ENCODE results near the gene SETD2.
"Not testable (repeated sequence)": the region's sequence is repeated elsewhere in the genome, so short reads cannot be mapped to it uniquely, and the experiment has no call there.

SETD2 gene

DNA sequence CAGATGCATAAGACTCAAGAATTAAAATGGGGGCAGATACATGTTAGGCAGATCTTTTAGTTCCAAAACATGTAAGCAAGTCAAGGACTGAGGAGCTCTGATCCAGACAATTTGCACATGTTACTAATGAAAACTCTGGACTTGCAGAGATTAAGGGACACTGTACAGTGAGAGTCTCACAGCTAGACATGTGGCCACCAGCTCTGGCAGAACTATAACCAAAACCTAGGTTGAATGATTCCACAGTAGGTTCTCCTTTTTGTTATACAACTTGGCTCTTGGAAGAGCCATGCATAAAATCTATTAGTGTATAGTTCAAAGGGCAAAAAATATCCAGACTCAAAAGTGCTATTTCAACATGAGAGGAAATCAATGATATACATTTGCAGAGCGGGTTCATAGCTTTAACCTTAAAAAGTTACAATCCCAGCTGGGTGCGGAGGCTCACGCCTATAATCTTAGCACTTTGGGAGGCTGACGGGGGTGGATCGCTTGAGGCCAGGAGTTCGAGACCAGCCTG is 61.8 kb downstream of the SETD2 start:
- DNase-seq (ENCODE audit: low spot score) = no peak

DNA sequence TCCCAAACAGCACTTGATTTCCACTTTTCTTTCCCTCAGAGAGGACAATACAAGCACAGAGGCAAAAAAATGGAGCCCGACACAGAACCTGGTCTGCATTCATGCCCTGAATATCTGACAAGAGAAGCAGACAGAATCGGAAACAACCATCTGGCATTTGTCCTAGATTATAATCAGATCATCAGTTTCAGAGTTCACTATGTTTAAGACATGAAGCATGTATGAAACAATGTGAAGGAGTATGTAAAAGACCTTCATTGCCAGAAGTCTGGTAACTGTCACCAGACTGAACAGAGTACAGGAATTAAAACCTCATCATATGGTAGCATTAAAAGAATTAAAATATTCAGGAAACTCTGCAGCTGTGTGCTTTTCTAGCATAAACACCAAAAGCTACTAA is 65.0 kb downstream of the SETD2 start:
- DNase-seq (ENCODE audit: low spot score) = no peak

DNA sequence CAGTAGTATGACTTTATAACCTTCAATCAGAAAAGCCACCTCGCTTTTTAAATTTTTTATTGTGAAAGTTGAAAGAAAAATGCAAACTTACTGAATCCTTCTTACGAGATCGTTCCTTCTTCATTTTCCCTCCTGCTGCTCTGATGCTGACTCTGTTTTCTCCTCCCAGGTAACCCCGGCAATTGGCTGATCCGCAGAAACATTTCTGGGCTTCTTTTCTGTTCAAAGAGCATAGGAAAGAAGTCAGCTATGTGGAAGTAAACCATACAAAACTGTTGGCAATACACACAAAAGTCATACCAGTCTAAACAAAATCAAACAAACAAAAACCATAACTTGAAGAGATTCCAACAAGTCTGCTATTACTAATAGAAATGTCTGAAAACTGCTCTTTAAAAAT is 66.0 kb downstream of the SETD2 start:
- DNase-seq (ENCODE audit: low spot score) = no peak

DNA sequence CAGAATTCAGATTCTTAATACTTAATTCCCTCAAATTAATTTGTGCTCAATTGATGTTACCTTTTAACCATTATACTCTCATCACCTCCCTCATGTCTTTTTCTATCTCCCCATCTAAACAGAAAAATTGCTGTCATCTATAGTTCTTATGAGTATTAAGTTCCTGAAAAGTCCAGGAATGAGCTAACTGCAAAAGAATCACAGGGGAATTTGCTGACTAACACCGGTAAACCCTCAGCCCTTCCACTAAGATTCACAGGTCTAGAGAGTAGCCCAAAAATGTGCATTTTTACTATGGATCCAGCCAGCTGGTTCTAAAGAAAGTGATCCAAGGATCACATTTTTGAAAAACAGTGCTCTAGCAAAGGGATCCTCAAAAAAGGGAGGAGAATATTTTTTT is 67.0 kb downstream of the SETD2 start:
- peak; percentile 69 for DNase-seq (ENCODE audit: low spot score)

DNA sequence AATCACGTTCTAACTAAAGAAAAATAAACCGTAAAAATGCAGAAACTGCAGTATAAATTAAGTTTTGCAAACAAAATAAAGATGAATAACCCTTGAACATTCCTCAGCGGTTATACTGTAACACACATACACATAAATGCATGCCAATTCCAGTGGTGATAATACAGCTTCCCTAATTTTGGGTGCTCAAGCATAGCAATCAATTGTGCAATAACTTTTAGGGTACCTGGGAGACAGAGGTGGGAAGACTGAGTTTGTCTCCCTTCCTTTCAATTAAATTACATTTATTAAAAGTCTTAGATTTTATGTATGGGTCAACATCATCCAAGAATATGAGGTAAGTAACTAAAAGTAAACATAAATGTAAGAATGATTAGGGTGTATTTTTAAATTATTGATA is 71.8 kb downstream of the SETD2 start:
- DNase-seq (ENCODE audit: low spot score) = no peak

DNA sequence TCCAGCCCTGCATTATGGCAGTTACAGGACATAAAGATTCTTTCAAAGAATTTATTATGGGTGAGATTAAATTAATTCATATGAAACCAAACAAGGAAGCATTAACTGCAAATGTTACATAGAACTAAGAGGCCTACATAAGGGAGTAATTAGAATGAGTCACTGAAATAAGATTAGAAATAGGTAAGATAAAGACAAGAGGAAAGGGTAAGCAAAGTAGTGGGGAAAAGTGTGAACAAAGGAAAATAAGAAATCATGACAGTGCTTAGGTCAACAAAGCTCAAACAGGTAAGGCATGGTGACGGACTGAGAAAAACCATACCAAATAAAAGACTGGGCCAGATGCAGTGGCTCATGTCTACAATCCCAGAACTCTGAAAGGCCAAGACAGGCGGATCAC is 74.3 kb downstream of the SETD2 start:
- DNase-seq (ENCODE audit: low spot score) = no peak

DNA sequence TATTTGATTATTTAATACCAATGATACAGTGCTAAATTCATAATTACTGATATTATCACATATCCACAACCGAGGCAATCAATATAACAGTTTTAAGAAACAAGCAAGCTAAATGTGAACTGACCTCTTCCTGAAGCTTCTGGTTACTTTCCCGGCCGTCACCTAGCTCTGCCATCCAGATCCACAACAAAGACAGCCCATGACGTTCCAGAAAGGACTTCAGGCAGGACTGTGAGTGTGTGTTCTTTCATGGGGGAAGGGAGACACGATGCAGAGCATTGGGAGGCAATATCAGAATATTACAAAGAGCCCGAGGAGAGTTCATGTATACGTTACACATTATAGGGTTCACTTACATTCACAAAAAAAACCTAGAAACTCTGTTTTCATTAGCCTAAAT is 77.8 kb downstream of the SETD2 start:
- DNase-seq (ENCODE audit: low spot score) = no peak

DNA sequence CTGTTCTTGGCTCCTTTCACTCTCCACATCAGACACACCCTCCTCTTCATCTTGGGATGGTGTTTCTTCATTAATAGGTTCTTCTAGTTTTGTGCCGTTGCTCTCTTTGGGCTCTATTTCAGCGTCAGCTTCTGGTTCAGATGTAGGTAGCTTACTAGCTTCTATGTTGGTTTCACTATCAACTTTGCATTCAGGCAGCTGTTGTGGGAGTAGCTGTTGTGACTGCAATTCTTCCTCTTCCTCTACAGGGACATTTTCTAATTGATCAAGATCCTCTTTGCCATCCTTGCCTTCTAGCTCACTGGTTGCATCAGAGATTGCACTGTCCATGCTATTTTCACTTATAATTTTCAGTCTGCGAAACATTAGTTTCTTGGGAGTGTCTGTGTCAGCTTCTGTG is 80.1 kb downstream of the SETD2 start:
- no peak for DNase-seq (ENCODE audit: low spot score)

DNA sequence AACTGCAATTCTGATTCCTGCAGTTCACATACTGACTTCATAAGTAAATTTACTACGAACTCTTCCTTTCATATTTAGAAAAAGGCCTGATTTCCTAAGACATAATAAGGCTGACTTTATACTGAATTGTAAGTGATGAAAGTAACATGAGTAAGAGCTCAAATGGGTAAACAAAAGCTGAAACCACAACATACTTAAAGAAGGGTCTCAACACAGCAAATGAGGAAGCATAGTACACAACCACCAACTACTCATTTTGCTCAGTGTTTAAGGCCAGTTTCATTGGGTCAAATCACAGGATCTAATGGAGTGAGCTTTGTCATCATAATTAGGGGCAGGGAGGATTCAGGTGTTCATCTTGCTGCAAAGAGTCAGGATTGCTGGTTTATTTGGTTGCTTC is 81.4 kb downstream of the SETD2 start:
- peak; percentile 18 for DNase-seq (ENCODE audit: low spot score)

DNA sequence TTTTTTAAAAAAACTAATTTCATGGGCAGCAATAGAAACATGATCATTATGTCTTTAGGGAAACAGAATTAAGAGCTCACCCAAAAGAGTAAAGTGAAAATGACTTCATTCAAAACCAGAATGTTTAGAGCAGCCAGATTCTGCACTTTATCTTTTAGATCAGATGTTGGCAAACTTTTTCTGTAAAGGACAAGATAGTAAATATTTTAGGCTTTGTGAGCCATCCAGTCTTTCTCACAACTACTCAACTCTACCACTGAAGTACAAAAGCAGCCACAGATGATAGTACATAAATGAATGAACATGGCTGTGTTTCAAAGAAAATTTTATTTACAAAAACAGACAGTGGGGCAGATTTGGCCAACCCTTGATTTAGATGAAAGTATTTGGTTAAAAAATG is 84.5 kb downstream of the SETD2 start:
- no peak for DNase-seq (ENCODE audit: low spot score)

DNA sequence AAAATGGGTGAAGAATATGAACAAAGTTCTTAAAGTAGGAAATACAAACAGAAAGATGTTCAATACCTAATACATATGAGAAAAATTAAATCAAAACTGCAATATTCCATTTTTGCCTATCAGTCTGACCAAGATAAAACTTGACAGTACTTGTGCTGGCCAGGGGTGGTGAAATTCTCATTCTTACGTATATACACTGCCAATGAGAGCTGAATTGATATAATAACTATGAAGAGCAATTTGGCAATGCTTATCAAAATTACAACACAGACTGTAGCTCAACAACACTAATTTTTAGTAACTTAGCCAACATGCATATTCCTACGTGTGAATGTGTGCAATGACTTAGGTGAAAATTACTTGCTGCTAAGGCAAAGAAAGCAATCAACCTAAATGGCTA is 90.2 kb downstream of the SETD2 start:
- no peak for DNase-seq (ENCODE audit: low spot score)

DNA sequence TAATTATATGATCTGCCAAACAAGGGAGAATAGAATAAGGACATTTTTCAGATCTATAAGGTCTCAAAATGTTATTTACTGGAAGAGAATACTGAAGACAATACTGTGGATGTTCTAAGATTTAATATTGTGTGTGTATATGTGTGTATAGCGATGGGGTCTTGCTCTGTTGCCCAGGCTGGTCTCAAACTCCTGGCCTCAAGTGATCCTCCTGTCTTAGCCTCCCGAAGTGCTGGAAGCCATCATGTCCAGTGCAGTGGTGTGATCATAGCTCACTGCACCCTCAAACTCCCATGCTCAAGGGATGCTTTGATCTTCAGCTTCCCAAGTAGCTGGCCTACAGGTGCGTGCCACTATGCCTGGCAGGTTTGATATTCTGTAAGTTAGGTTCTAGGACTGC is 93.1 kb downstream of the SETD2 start:
- no peak for DNase-seq (ENCODE audit: low spot score)

DNA sequence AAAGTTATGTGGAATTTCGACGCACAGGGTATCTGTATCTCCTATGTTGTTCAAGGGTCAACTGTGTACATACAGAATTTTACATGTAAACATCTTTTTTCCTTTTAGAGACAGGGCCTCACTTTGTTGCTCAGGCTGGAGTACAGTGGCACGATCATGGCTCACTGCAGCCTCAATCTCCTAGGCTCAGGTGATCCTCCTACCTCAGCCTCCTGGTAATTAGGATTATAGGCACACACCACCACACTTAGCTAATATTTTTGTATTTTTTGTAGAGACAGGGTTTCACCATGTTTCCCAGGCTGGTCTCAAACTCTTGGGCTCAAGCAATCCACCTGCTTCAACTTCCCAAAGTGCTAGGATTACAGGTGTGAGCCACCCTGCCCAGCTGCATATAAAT is 97.7 kb downstream of the SETD2 start:
- not testable (repeated sequence) for DNase-seq (ENCODE audit: low spot score)

DNA sequence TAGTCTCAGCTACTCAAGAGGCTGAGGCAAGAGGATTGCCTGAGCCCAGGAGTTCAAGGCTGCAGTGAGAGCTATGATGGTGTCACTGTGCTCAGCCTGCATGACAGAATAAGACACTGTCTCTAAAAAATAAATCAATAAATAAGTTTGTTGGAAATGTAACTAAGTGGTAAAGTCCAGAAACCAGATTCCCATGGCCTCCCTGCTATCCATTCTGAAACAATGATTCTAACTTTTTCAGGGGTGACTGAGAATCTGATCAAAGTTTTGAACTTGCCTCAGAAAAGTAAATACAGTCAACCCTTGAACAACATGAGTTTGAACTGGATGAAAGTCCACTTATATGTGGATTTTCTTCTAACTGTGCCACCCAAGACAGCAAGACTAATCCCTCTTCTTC is 98.2 kb downstream of the SETD2 start:
- DNase-seq (ENCODE audit: low spot score) = no peak

DNA sequence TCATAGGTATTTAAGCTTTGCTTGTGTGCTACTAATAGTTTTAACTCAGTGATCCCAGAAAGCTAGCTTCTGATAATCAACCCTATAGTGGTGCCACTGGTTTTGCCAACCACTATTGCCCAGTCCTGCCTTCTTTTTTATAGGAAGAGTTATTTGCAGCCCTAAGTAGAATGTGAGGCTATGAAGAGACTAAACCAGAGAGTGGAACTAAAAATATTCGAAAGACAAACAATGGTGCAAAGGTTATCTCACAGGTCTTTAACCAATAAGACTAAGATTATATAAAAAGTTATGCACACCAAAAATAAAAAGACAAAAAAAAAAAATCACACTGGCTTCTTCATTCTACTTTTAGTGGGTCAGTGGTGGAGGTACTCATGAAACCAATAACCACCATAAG is 98.9 kb downstream of the SETD2 start:
- DNase-seq (ENCODE audit: low spot score) = no peak

DNA sequence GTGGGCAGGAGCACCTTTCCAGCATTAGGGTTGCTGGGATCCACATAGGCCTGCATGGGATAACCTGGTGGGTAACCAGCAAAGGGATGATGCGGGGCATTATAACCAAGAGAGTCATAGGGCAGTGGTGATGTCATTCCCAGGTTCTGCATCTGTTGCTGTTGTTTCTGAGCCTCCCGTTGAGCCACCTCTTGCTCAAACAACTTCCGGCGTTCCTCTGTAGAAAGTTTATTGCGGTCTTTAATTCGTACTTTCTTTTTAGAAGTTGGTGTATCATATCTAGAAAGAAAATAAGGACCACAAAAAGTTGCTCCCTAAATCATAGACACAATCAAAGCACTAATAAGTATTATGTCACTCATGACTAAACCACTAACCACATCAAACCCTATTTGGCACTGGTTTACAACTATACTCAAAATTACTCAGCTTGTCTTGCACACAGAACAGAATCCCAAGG is 106.7 kb downstream of the SETD2 start:
- peak; percentile 26 for DNase-seq (ENCODE audit: low spot score)

DNA sequence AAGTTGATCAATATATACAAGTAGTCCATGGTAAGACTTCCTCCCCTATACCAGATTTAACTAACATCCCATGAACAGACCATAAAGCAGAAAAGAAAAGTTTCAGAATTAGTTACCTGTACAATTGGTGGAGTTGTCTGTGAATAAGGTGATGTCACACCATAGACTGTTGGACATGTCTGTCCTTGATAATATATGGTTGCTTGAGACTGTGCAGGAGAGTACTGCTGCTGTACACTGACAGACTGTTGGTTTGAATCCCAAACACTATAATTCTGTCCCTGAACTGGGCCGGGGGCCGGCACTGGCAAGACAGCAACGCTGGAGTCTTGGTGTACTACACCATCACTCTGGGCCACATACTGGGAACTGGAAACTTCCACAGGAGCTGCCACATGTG is 107.2 kb downstream of the SETD2 start:
- no peak for DNase-seq (ENCODE audit: low spot score)

DNA sequence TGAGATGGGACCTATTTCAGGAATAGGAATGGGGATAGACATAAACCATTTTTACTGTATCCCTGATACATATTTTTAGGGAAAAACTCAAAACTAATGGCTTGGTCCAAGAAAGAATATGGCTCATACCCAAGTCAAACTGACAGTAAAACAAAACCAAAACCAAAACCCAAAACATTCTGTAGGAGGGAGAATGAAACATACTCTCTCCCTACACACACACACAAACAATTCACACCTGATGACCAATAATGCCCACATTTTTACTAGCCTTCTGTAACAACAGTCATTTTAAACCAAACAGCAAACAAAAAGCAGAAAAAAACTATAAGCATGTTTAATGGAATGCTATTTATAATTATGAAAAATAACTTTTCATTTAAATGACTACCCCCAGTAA is 109.5 kb downstream of the SETD2 start:
- no peak for DNase-seq (ENCODE audit: low spot score)

DNA sequence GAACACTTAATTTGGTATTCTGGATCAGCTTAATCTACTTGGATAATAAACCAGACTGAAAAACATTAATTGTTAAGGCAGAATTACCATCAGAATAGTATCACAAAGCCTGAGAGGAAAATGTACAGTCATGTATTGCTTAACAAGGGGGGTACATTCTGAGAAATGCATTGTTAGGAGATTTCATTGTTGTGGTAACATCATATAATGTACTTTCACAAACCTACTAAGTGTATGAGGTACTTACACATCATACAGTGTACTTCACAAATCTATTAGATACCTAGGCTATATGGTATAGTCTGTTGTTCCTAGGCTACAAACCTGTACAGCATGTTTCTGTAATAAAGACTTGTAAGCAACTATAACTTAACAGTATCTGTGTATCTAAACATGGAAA is 116.2 kb downstream of the SETD2 start:
- no peak for DNase-seq (ENCODE audit: low spot score)

DNA sequence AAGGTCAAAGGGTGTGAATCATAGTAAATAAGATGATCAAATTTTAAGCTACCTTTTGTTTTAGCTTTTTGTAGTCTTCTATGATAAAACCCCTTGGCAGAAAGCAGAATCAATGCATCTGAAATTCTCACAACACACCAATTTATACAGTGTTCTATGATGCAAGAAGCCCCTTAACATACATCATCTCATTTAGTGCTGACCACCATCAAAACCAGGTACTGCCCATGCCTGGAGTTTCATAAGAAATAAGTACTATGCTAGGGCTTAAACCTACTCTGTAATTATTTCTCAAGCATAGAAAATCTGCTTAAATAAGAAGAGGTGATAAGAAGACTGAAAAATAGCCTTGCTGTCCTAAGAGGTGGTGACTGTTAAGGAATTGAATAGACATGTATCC is 116.8 kb downstream of the SETD2 start:
- DNase-seq (ENCODE audit: low spot score) = no peak

DNA sequence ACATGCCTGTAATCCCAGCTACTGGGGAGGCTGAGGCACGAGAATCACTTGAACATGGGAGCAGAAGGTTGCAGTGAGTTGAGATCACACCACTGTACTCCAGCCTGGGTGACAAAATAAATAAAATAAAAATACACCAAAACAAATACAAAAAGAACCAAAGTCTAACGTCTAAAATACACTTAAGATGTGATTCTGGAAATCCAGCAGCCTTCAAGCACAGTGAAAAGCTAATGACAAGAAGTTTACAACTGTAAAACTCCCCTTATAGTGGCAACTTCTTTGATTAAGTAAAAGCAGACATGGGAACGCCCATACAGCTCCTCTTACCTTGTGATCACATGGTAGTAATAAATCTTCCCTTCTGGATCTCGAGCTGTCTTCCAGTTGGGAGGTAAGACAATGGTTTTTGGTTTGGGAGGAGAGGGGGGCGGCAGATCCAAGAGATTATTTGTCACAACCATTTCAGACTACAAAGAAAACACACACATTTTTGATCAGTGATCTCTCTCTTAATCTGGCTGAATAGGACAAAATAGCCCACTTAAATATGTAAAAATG is 121.6 kb downstream of the SETD2 start:
- DNase-seq (ENCODE audit: low spot score) = no peak

DNA sequence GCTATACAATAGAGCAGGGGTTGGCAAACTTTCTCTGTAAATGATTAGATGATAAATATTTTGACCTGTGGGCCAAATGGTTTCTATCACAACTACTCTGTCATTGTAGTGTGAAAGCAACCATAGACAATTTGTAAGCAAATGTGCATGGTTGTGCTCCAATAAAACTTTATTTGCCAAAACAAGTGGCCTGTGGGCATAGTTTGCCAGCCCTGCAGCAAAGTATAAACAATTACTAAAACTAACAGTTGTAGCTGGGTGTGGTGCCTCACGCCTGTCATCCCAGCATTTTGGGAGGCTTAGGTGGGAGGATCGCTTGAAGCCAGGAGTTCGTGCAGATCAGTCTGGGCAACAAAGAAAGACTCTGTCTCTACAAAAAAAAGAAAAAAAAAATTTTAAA is 122.8 kb downstream of the SETD2 start:
- DNase-seq (ENCODE audit: low spot score) = no peak

DNA sequence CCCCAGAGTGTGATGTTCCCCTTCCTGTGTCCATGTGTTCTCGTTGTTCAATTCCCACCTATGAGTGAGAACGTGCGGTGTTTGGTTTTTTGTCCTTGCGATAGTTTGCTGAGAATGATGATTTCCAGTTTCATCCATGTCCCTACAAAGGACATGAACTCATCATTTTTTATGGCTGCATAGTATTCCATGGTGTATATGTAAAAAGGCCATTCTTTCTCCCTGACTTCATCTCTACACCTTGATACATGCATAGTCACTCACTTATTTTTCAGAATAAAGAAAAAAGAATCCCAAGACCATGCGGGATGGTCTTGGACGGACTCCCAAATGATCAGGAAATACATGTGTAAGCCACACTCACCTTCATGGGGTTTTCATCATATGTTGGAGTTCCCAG is 126.6 kb downstream of the SETD2 start:
- not testable (repeated sequence) for DNase-seq (ENCODE audit: low spot score)

DNA sequence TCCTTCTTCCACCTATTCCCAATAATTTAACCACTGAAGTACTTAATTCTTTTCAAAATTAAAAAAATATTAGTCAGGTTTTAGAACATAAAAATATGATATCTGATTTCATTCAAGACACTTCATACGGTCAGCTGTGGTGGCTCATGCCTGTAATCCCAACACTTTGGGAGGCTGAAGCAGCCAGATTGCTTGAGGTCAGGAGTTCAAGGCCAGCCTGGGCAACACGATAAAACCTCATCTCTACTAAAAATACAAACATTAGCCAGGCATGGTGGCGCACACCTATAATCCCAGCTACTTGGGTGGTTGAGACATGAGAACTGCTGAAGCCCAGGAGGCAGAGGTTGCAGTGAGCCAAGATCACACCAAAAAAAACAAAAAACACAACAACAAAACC is 127.8 kb downstream of the SETD2 start:
- DNase-seq (ENCODE audit: low spot score) = no peak

DNA sequence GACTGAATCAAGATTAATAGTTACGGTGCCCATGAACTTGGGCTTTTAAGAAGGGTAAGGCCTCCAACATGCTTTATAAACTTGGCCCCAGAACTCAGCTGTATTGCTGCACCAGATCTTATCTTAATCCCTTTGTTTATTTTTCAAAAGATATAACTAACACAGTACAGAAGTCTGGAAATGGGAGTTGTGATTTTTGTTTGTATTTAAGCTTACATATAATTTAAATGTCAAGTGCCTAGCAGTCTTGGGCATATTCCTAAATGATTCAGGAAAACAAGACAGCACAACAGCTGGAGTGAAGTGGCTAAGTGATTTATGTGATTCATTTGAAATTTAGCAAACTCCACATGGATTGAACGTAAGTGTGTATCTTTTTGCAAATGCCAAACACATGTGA is 128.3 kb downstream of the SETD2 start:
- no peak for DNase-seq (ENCODE audit: low spot score)
